ENCODE data around the gene METTL21C.

- TF ChIP-seq CREB5 (CRISPR knock-in tag; IDR thresholded peaks at IDR 0.05; ENCODE audit: low read depth) (no peak), CSDC2 (CRISPR knock-in tag; IDR thresholded peaks at IDR 0.05) (no peak), ESRRG (CRISPR knock-in tag; IDR thresholded peaks at IDR 0.05) (no peak), OSR1 (CRISPR knock-in tag; IDR thresholded peaks at IDR 0.05) (no peak), PPARA (CRISPR knock-in tag; IDR thresholded peaks at IDR 0.05; ENCODE audit: borderline replicate concordance) (no peak), ZFP3 (CRISPR knock-in tag; IDR thresholded peaks at IDR 0.05) (no peak), ZFP30 (CRISPR knock-in tag; IDR thresholded peaks at IDR 0.05) (no peak), ISL1 (CRISPR knock-in tag; IDR thresholded peaks at IDR 0.05) (no peak), SNAI2 (CRISPR knock-in tag; IDR thresholded peaks at IDR 0.05) (no peak), ZNF8 (CRISPR knock-in tag; IDR thresholded peaks at IDR 0.05) (no peak), PATZ1 (CRISPR knock-in tag; IDR thresholded peaks at IDR 0.05; ENCODE audit: borderline replicate concordance) (no peak), POU6F1 (CRISPR knock-in tag; IDR thresholded peaks at IDR 0.05; ENCODE audit: borderline replicate concordance, low read depth) (no peak), ARNTL (CRISPR knock-in tag; IDR thresholded peaks at IDR 0.05; ENCODE audit: borderline replicate concordance, low read depth) (no peak)
Observed at GRCh38 chr13:102683637-102684036, 11.2 kb downstream of the METTL21C start.

All from SK-N-SH treated with all-trans-retinoic acid at 6 μM for 48 hours (cell line).